OCI-LY1 (cell line): ENCODE results near the gene LRRC14B.

Experiments
- EZH2 ChIP-seq: fragments of 200-600 bp; sonication (generic), shearing (Covaris generic); IDR thresholded peaks from 2 replicates; pipeline ENCODE4 v1.8.0; 2017; ENCODE audit warnings: borderline replicate concordance, mixed run types, mild to moderate bottlenecking, antibody characterized with exemption, low read length, moderate library complexity, mixed read lengths
- TF ChIP-seq, protein P1 (sequence below): fragments of 200-600 bp; sonication (generic), shearing (Covaris generic); IDR thresholded peaks from 2 replicates; pipeline ENCODE4 v1.5.1; 2017; ENCODE audit warnings: mild to moderate bottlenecking, antibody characterized with exemption, low read length, moderate library complexity, mixed read lengths

GRCh38 chr5:182126-182525 is 9.2 kb upstream of the LRRC14B start:
- TF ChIP-seq, protein P1, sequence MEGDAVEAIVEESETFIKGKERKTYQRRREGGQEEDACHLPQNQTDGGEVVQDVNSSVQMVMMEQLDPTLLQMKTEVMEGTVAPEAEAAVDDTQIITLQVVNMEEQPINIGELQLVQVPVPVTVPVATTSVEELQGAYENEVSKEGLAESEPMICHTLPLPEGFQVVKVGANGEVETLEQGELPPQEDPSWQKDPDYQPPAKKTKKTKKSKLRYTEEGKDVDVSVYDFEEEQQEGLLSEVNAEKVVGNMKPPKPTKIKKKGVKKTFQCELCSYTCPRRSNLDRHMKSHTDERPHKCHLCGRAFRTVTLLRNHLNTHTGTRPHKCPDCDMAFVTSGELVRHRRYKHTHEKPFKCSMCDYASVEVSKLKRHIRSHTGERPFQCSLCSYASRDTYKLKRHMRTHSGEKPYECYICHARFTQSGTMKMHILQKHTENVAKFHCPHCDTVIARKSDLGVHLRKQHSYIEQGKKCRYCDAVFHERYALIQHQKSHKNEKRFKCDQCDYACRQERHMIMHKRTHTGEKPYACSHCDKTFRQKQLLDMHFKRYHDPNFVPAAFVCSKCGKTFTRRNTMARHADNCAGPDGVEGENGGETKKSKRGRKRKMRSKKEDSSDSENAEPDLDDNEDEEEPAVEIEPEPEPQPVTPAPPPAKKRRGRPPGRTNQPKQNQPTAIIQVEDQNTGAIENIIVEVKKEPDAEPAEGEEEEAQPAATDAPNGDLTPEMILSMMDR = no peak
- TF ChIP-seq EZH2 = no peak
